Endothelial cell of umbilical vein (primary cell): ENCODE results near the gene VPS35L. TPM values are rescaled to one million over a fixed set of nuclear protein-coding genes. Genes with fewer than 3 reads are reported as not detected.
"Not testable (repeated sequence)": the region's sequence is repeated elsewhere in the genome, so short reads cannot be mapped to it uniquely, and the experiment has no call there.

Experiments used
- BruUV-seq: library from RNA; stranded (reverse); fragments of 400-500 nt; replicated peaks from 2 replicates; lab custom pipeline; 2021; lab: Mats Ljungman, UMichigan
- CTCF ChIA-PET: fragments of 300-600, 350-600 bp; sonication (Branson Sonifier 250); formaldehyde crosslinking; loops from one replicate; lab custom pipeline; 2021; ENCODE audit warnings: antibody characterized with exemption, inconsistent platforms; lab: Charles Lee
- POLR2A ChIA-PET: fragments of 300-600, 350-600 bp; sonication (Branson Sonifier 250); formaldehyde crosslinking; loops from one replicate; lab custom pipeline; 2021; ENCODE audit warnings: antibody characterized with exemption, inconsistent platforms; lab: Charles Lee
- DNase-seq: peaks from one replicate; pipeline ENCODE4 v3.0.0-alpha.2; 2011; ENCODE audit warnings: low read depth, low spot score
- FAIRE-seq: peaks from 2 replicates; lab custom pipeline; 2011; peaks lifted over from hg19 to GRCh38; lab: Jason Lieb, UNC
- H2AFZ ChIP-seq: 2 replicates; pipeline ENCODE4 v1.6.0; 2012; ENCODE audit warnings: low read depth, low read length, control low read depth, inconsistent platforms
- H3K27ac ChIP-seq: 2 replicates; pipeline ENCODE4 v1.5.1; 2011; ENCODE audit warnings: low read depth, mild to moderate bottlenecking, control low read depth, low read length, moderate library complexity; ENCODE audit not compliant: insufficient read depth
- H3K27me3 ChIP-seq, 2 experiments: 2 replicates each; pipeline versions ENCODE4 v1.6.0 to v1.6.1; 2011; ENCODE audit warnings: low read length in 2 of 2, mixed read lengths in 1 of 2; ENCODE audit not compliant: control insufficient read depth in 2 of 2, insufficient read depth in 2 of 2
- H3K36me3 ChIP-seq, 2 experiments: 2 replicates in 1 of 2; 3 replicates in 1 of 2; pipeline ENCODE4 v1.5.1; 2011; ENCODE audit warnings: low read length in 2 of 2, mild to moderate bottlenecking in 1 of 2, moderate library complexity in 1 of 2; ENCODE audit not compliant: control insufficient read depth in 2 of 2, insufficient read depth in 2 of 2; ENCODE audit errors: extremely low read depth in 1 of 2
- H3K4me1 ChIP-seq: 3 replicates; pipeline ENCODE4 v1.5.1; 2011; ENCODE audit warnings: mild to moderate bottlenecking, low read length; ENCODE audit not compliant: control insufficient read depth, insufficient read depth; ENCODE audit errors: extremely low read depth
- H3K4me2 ChIP-seq: 2 replicates; pipeline ENCODE4 v1.6.1; 2011; ENCODE audit warnings: low read length, control low read depth, mixed read lengths; ENCODE audit not compliant: insufficient read depth
- H3K4me3 ChIP-seq, 3 experiments: fragments of 200-600 bp in 1 of 3; sonication (generic), shearing (Covaris generic) in 1 of 3; replicated peaks in 1 of 3; 2 replicates each; pipeline ENCODE4 v1.5.1; 2011 to 2016; ENCODE audit warnings: control low read depth in 3 of 3, low read length in 3 of 3, mild to moderate bottlenecking in 2 of 3, inconsistent platforms in 1 of 3, low read depth in 1 of 3, moderate library complexity in 1 of 3; ENCODE audit not compliant: insufficient read depth in 1 of 3
- H3K79me2 ChIP-seq: 2 replicates; pipeline ENCODE4 v1.6.0; 2012; ENCODE audit warnings: low read length, inconsistent platforms; ENCODE audit not compliant: control insufficient read depth, insufficient read depth
- H3K9ac ChIP-seq: replicated peaks from 2 replicates; pipeline ENCODE3; 2011; ENCODE audit warnings: low read length, control low read depth; ENCODE audit not compliant: insufficient read depth; ENCODE audit errors: extremely low read depth
- H3K9me1 ChIP-seq: replicated peaks from 3 replicates; pipeline ENCODE4 v1.6.0; 2011; ENCODE audit warnings: mild to moderate bottlenecking, low read length; ENCODE audit not compliant: control insufficient read depth, insufficient read depth; ENCODE audit errors: extremely low read depth
- H3K9me3 ChIP-seq: replicated peaks from 2 replicates; pipeline ENCODE4 v1.5.1; 2012; ENCODE audit warnings: low read length, inconsistent platforms; ENCODE audit not compliant: control insufficient read depth, insufficient read depth
- H4K20me1 ChIP-seq: replicated peaks from 2 replicates; pipeline ENCODE3; 2011; ENCODE audit warnings: mild to moderate bottlenecking, low read length; ENCODE audit not compliant: control insufficient read depth, insufficient read depth; ENCODE audit errors: extremely low read depth
- EZH2 ChIP-seq: IDR thresholded peaks from 2 replicates; pipeline ENCODE4 v1.6.1; 2012; ENCODE audit warnings: borderline replicate concordance, low read depth, mild to moderate bottlenecking, moderate library complexity, low read length, inconsistent platforms; ENCODE audit not compliant: severe bottlenecking
- FOS ChIP-seq: IDR thresholded peaks from 2 replicates; pipeline ENCODE4 v1.6.1; 2011; ENCODE audit warnings: mild to moderate bottlenecking, low read length, moderate library complexity, borderline replicate concordance; ENCODE audit not compliant: insufficient read depth
- GATA2 ChIP-seq: IDR thresholded peaks from 2 replicates; pipeline ENCODE4 v1.7.0; 2011; ENCODE audit warnings: low read depth, mild to moderate bottlenecking, moderate library complexity, mixed read lengths, low read length; ENCODE audit not compliant: insufficient read length, insufficient read depth
- JUN ChIP-seq: IDR thresholded peaks from 2 replicates; pipeline ENCODE4 v1.6.1; 2011; ENCODE audit warnings: borderline replicate concordance, low read depth; ENCODE audit not compliant: insufficient read length, insufficient read depth
- MYC ChIP-seq: IDR thresholded peaks from one replicate; pipeline ENCODE4 v1.6.1; 2011; ENCODE audit warnings: mild to moderate bottlenecking, low read depth, low read length
- POLR2A ChIP-seq: IDR thresholded peaks from 2 replicates; pipeline ENCODE4 v1.6.1; 2012; ENCODE audit warnings: low read depth, mild to moderate bottlenecking, control low read depth, low read length
- POLR2AphosphoS5 ChIP-seq: IDR thresholded peaks from 2 replicates; pipeline ENCODE4 v1.6.1; 2012; ENCODE audit warnings: low read depth, mild to moderate bottlenecking, control low read depth, low read length, moderate library complexity; ENCODE audit not compliant: insufficient read depth
- dilution Hi-C: fragments of 300-500 bp; cut with MboI; formaldehyde crosslinking; loops from one replicate; pipeline ENCODE4 v1.15.0; 2019; ENCODE audit warnings: low sequenced_read_pairs; ENCODE audit not compliant: extremely low pct_ligation_motif_present
- intact Hi-C: fragments of 100-400 bp; cut with micrococcal nuclease; formaldehyde crosslinking; loops from one replicate; pipeline ENCODE4 v1.10.0; 2022
- polyA plus RNA-seq, 4 experiments: library from polyadenylated mRNA; depleted of rRNA in 3 of 4; stranded (reverse) in 3 of 4; unstranded in 1 of 4; fragments of >200 nt; gene quantifications; 2 replicates each; pipeline versions ENCODE4 v1.2.1 to v1.2.3, GENCODE V29; 2011 to 2012; ENCODE audit warnings: missing spikeins in 1 of 4
- total RNA-seq: library from RNA; stranded (reverse); gene quantifications from 2 replicates; pipeline ENCODE4 v1.2.3, GENCODE V29; 2021
- TF ChIP-seq, protein P1 (sequence below): IDR thresholded peaks from 2 replicates; pipeline ENCODE4 v1.6.1; 2011; ENCODE audit not compliant: insufficient read depth, insufficient read length
- TF ChIP-seq, protein P2 (sequence below), 2 donors: IDR thresholded peaks; 1 replicate in 1 of 2; 2 replicates in 1 of 2; pipeline ENCODE4 v1.5.1; 2011; ENCODE audit warnings: low read length in 2 of 2, mild to moderate bottlenecking in 2 of 2, moderate library complexity in 2 of 2, control low read depth in 1 of 2, inconsistent platforms in 1 of 2, low read depth in 1 of 2; ENCODE audit not compliant: insufficient read depth in 1 of 2; ENCODE audit errors: extremely low read depth in 1 of 2

Gene VPS35L
- total and polyA plus RNA-seq, 2 donors (not counting 3 experiments of a cell fraction or from before 2014, with no cell fraction given) = 49.1 to 91.1 TPM

DNA sequence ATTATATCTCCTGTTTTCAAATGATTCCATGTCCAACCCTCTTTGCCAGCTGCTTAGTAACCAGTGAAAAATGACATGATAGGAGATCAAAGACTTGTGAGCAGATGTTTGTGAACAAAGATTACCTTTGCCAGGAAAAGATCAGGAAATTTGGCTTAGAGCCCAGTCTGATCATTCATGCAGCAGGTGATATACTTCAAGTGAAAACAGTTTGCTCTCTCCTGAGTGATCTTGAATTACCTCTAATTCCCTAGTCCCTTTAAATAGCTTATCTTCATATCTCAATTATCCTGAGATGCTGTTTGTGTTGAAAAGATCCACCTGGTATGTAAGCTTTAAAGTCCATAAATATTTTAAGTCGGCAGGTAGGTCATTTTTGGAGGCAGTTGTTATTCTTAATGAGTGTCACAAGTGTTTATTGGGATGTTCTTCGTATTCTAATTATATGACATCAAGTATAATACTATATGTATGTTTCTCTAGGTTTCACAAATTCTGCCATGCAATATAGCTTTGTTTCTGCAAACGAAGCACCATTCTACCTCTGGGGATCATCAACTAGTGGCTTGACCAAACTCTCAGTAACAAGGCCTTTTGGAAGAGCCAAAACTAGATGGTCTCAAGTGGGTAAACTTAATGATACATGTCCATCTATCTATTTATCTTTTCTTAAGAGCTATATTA is 13.2 kb upstream of the VPS35L start:
- Histone ChIP-seq H3K9ac (no peak overlapping the region), H3K9me3 (no peaks in the 10 kb centered on the region), H3K27me3 (no peaks in the 10 kb centered on the region), H3K4me1 (no peaks in the 10 kb centered on the region), H3K9me1 (no peaks in the 10 kb centered on the region), H3K36me3 (peaks cover 0 to 8% of the 10 kb centered on the region in 2 experiments), H3K27ac (no peak overlapping the region), H3K4me3 (no peak overlapping the region), H3K79me2 (no peaks in the 10 kb centered on the region), H3K4me2 (no peak overlapping the region), H4K20me1 (no peaks in the 10 kb centered on the region), H2AFZ (no peak overlapping the region)
- CTCF ChIA-PET = interaction anchor here (1.0 to 5.4 kb wide), 3 partner anchors 12 to 40 kb away, joined by 3 to 33 read pairs (median 3); partner anchors contain the start of gene VPS35L
- dilution Hi-C loops = no loop called here
- no peak for TF ChIP-seq EZH2
- TF ChIP-seq, protein P1, sequence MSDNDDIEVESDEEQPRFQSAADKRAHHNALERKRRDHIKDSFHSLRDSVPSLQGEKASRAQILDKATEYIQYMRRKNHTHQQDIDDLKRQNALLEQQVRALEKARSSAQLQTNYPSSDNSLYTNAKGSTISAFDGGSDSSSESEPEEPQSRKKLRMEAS = no peak
- TF ChIP-seq MYC = no peak
- no peak for TF ChIP-seq FOS
- no peak for TF ChIP-seq POLR2AphosphoS5
- TF ChIP-seq, protein P2, sequence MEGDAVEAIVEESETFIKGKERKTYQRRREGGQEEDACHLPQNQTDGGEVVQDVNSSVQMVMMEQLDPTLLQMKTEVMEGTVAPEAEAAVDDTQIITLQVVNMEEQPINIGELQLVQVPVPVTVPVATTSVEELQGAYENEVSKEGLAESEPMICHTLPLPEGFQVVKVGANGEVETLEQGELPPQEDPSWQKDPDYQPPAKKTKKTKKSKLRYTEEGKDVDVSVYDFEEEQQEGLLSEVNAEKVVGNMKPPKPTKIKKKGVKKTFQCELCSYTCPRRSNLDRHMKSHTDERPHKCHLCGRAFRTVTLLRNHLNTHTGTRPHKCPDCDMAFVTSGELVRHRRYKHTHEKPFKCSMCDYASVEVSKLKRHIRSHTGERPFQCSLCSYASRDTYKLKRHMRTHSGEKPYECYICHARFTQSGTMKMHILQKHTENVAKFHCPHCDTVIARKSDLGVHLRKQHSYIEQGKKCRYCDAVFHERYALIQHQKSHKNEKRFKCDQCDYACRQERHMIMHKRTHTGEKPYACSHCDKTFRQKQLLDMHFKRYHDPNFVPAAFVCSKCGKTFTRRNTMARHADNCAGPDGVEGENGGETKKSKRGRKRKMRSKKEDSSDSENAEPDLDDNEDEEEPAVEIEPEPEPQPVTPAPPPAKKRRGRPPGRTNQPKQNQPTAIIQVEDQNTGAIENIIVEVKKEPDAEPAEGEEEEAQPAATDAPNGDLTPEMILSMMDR (IDR thresholded peaks at IDR 0.05; ENCODE audit: extremely low read depth in 1 of 2, insufficient read depth in 1 of 2, low read depth in 1 of 2, low read length in 2 of 2) = no peak
- no peak for TF ChIP-seq JUN
- TF ChIP-seq GATA2 = no peak
- TF ChIP-seq POLR2A = no peak
- intact Hi-C loops = no loop called here
- BruUV-seq = no TSS peak
- FAIRE-seq = no peak
- no peak for DNase-seq
- POLR2A ChIA-PET = no interaction called here

DNA sequence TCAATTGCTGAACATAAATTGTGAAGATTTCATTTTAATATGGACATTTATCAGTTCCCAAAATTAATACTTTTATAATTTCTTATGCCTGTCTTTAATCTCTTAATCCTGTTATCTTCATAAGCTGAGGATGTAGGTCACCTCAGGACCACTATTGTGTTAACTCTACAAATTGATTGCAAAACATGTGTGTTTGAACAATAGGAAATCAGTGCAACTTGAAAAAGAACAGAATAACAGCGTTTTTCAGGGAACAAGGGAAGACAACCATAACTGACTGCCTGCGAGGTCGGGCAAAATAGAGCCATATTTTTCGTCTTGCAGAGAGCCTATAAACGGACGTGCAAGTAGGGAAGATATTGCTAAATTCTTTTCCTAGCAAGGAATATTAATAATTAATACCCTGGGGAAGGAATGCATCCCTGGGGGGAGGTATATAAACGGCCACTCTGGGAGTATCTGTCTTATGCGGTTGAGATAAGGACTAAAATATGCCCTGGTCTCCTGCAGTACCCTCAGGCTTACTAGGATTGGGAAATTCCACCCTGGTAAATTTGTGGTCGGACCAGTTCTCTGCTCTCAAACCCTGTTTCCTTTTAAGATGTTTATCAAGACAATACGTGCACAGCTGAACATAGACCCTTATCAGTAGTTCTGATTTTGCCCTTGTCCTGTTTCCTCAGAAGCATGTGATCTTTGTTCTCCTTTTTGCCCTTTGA is 12.1 kb upstream of the VPS35L start:
- CTCF ChIA-PET = interaction anchor here (1.0 to 1.2 kb wide), 2 partner anchors 19 to 41 kb away, joined by 3 read pairs; no protein-coding TSS in a partner anchor
- intact Hi-C loops, H3K9me1 ChIP-seq, DNase-seq, H3K4me2 ChIP-seq, POLR2A ChIA-PET, FAIRE-seq, H3K4me3 ChIP-seq, H3K4me1 ChIP-seq, H3K79me2 ChIP-seq, BruUV-seq, H3K9me3 ChIP-seq, H2AFZ ChIP-seq, dilution Hi-C loops, H3K27me3 ChIP-seq, H4K20me1 ChIP-seq, H3K9ac ChIP-seq, H3K27ac ChIP-seq: not testable (repeated sequence)
- H3K36me3 ChIP-seq = peaks cover 0 to 12% of the 10 kb centered on the region in 2 experiments
